T1000 (cell line): ENCODE measurements around the gene SOWAHA.

ENCODE experiments used
- DNase-seq: peaks from one replicate; lab custom pipeline; 2025; ENCODE audit warnings: mixed read lengths; lab: John Stamatoyannopoulos, UW

The SOWAHA gene

GRCh38 chr5:132827943-132828673 lies 15.0 kb downstream of the SOWAHA start:
- no peak for DNase-seq

GRCh38 chr5:132828846-132829494 lies 15.9 kb downstream of the SOWAHA start:
- DNase-seq: no peak

- peak; percentile 43 for DNase-seq
These were observed 16.8 kb downstream of the SOWAHA start for GRCh38 chr5:132829742-132830435.

GRCh38 chr5:132830436-132831094 lies 17.5 kb downstream of the SOWAHA start, which contains the start of gene SHROOM1:
Gene SHROOM1 (minus strand): TSS chr5:132830647. CDS start chr5:132826140, 4,507 bp downstream.
- DNase-seq: no peak

GRCh38 chr5:132831095-132831860 lies 18.2 kb downstream of the SOWAHA start:
- no peak for DNase-seq

GRCh38 chr5:132832612-132833011 lies 19.5 kb downstream of the SOWAHA start:
- no peak for DNase-seq

GRCh38 chr5:132834057-132834456 lies 21.0 kb downstream of the SOWAHA start:
- no peak for DNase-seq

- DNase-seq: no peak
These were observed 23.8 kb downstream of the SOWAHA start for GRCh38 chr5:132836852-132837251.

- DNase-seq: no peak
These were observed 24.8 kb downstream of the SOWAHA start for GRCh38 chr5:132837868-132838267.

GRCh38 chr5:132838516-132839282 lies 25.6 kb downstream of the SOWAHA start:
- no peak for DNase-seq

GRCh38 chr5:132839426-132840301 lies 26.6 kb downstream of the SOWAHA start:
- no peak for DNase-seq

GRCh38 chr5:132840313-132840712 lies 27.2 kb downstream of the SOWAHA start:
- DNase-seq: no peak

- DNase-seq: no peak
These were observed 27.8 kb downstream of the SOWAHA start for GRCh38 chr5:132840896-132841295.

GRCh38 chr5:132841305-132841704 lies 28.2 kb downstream of the SOWAHA start:
- DNase-seq: peak; percentile 10

- DNase-seq: no peak
These were observed 35.2 kb downstream of the SOWAHA start for GRCh38 chr5:132848270-132848669.

- DNase-seq: no peak
These were observed 36.2 kb downstream of the SOWAHA start for GRCh38 chr5:132849347-132849746.

GRCh38 chr5:132850066-132850465 lies 37.0 kb downstream of the SOWAHA start:
- DNase-seq: no peak

GRCh38 chr5:132853323-132853722 lies 40.2 kb downstream of the SOWAHA start:
- DNase-seq: no peak

GRCh38 chr5:132853790-132854189 lies 40.7 kb downstream of the SOWAHA start:
- no peak for DNase-seq

- no peak for DNase-seq
These were observed 41.2 kb downstream of the SOWAHA start for GRCh38 chr5:132854301-132854700.
